NT2/D1 (cell line): ENCODE results near the gene GALNT14.

Source experiments
- YY1 ChIP-seq: IDR thresholded peaks from 2 replicates; pipeline ENCODE4 v1.6.1; 2011; ENCODE audit not compliant: insufficient read length, insufficient read depth
- ZNF274 ChIP-seq: IDR thresholded peaks from 2 replicates; pipeline ENCODE4 v1.6.1; 2011; ENCODE audit warnings: mild to moderate bottlenecking, low read depth, low read length

- TF ChIP-seq ZNF274 (no peak), YY1 (no peak)
Observed at GRCh38 chr2:31031132-31031706, 107.0 kb downstream of the GALNT14 start.
